ENCODE results near the gene DMWD. TPM values are rescaled to one million over a fixed set of nuclear protein-coding genes. Genes with fewer than 3 reads are reported as not detected.

The DMWD gene
- total RNA-seq, 4 donors from 2014 or later: 4.4 to 103 (median 36.9) TPM

GRCh38 chr19:45742969-45743368 is 49.7 kb downstream of the DMWD start:
- Histone ChIP-seq H3K27me3 (no peaks in the 10 kb centered on the region), H3K9me3 (no peaks in the 10 kb centered on the region), H3K4me1 (no peaks in the 10 kb centered on the region), H3K4me3 (no peak overlapping the region), H3K27ac (no peak overlapping the region), H3K36me3 (no peaks in the 10 kb centered on the region)
- intact Hi-C loops (cut with DNase I; ENCODE audit: low total_unique reads): no loop called here
- no peak for TF ChIP-seq CTCF (IDR thresholded peaks at IDR 0.05)
- no peak for TF ChIP-seq POLR2A (IDR thresholded peaks at IDR 0.05)
- DNase-seq: no peak

GRCh38 chr19:45739498-45740439 is 52.9 kb downstream of the DMWD start:
- H3K27me3 ChIP-seq: no peaks in the 10 kb centered on the region
- intact Hi-C loops (cut with DNase I; ENCODE audit: low total_unique reads): no loop called here
- no peak overlapping the region for H3K4me3 ChIP-seq
- H3K27ac ChIP-seq: no peak overlapping the region
- no peaks in the 10 kb centered on the region for H3K4me1 ChIP-seq
- no peak for TF ChIP-seq CTCF (IDR thresholded peaks at IDR 0.05)
- no peak for TF ChIP-seq POLR2A (IDR thresholded peaks at IDR 0.05)
- no peaks in the 10 kb centered on the region for H3K36me3 ChIP-seq
- no peak for DNase-seq
- no peaks in the 10 kb centered on the region for H3K9me3 ChIP-seq

DNA sequence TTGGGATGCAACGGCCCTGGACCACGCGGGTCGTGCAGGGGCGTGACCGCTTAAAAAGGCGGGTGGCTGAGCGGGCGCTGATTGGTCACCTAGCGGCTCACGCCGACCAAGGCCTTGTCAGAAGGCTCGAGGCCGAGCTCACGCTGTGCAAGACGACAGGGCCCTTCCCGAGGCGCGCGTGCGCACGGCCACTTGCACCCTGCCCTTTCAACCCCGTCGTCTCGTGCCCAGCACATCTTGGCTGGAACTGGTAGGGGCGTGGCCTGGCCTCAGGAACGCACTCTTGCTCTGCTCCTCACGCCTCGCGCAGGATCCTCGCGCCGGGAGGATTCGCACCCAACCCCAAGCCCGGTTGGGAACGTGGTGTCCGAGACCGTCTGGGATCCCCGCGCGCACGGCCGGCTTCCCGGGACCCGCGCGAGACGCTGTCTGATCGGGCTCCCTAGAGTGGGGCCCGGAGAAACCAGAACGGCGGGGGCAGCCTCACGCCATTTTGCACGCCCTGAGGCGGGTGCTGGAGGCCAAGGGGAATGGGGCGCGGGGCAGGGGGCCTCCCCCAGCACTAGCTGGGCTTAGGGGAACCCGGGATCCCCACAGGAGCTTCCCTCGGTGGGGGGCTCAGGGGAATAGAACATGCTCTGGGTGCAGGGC is 59.4 kb downstream of the DMWD start, which contains the start of gene MEIOSIN:
TSS of gene MEIOSIN (plus strand) at position 280 of the 651 bp plus-strand sequence. CDS start 1,938 bp downstream, outside the sequence.
- TF ChIP-seq CTCF (IDR thresholded peaks at IDR 0.05): no peak
- TF ChIP-seq POLR2A (IDR thresholded peaks at IDR 0.05): no peak
- no peaks in the 10 kb centered on the region for H3K9me3 ChIP-seq
- H3K36me3 ChIP-seq: no peaks in the 10 kb centered on the region
- peaks cover 0 to 4% of the 10 kb centered on the region in 2 donors for H3K4me1 ChIP-seq
- H3K4me3 ChIP-seq: no peak within 1 kb of the TSS
- intact Hi-C loops (cut with DNase I; ENCODE audit: low total_unique reads): no loop called here
- no peak for DNase-seq
- no peak within 1 kb of the TSS for H3K27ac ChIP-seq
- no peaks in the 10 kb centered on the region for H3K27me3 ChIP-seq

Other genes starting within 250 kb of the DMWD start
- gene OPA3, start 208.0 kb downstream of the DMWD start, total RNA-seq: 1 to 10 TPM; 2.8 to 9.1 (median 5.1) TPM
- gene GPR4, start 190.6 kb downstream of the DMWD start, total RNA-seq: 10 to 100 TPM in 1 of 4 donors, 1 to 10 TPM in 2, under 1 TPM in 1; 0.62 to 13.5 (median 6.6) TPM
- gene EML2, start 153.4 kb downstream of the DMWD start, total RNA-seq: 10 to 100 TPM in 2 of 4 donors, 1 to 10 TPM in 2; 1.2 to 18.4 (median 11.6) TPM
- gene GIPR, start 124.6 kb downstream of the DMWD start, total RNA-seq: under 1 TPM in 1 of 4 donors, not detected in 3; 0.98 TPM
- gene SNRPD2, start 100.9 kb downstream of the DMWD start, total RNA-seq: 100 to 1,000 TPM in 3 of 4 donors, 10 to 100 TPM in 1; 96.0 to 386 (median 310) TPM
- gene QPCTL, start 100.2 kb downstream of the DMWD start, total RNA-seq: 10 to 100 TPM in 1 of 4 donors, 1 to 10 TPM in 2, not detected in 1; 6.5 to 18.2 (median 9.5) TPM
- gene FBXO46, start 61.9 kb downstream of the DMWD start, total RNA-seq: 10 to 100 TPM in 3 of 4 donors, 1 to 10 TPM in 1; 7.0 to 36.1 (median 15.2) TPM
- gene MEIOSIN, start 59.4 kb downstream of the DMWD start, total RNA-seq: not detected
- 10 to 100 TPM in 2 of 4 donors, 1 to 10 TPM in 2; 4.4 to 48.9 (median 12.5) TPM for gene SIX5, start 23.6 kb downstream of the DMWD start, total RNA-seq
- gene DMPK, start 10.4 kb downstream of the DMWD start, total RNA-seq: 100 to 1,000 TPM in 1 of 4 donors, 10 to 100 TPM in 3; 15.3 to 211 (median 43.8) TPM
- under 1 TPM in 2 of 4 donors, not detected in 2; 0.14 to 0.40 TPM for gene RSPH6A, start 22.5 kb upstream of the DMWD start, total RNA-seq
- 10 to 100 TPM; 32.0 to 72.6 (median 46.4) TPM for gene SYMPK, start 70.3 kb upstream of the DMWD start, total RNA-seq
- gene FOXA3, start 71.5 kb upstream of the DMWD start, total RNA-seq: not detected
- 10 to 100 TPM in 3 of 4 donors, 1 to 10 TPM in 1; 8.2 to 38.4 (median 23.3) TPM for gene IRF2BP1, start 93.3 kb upstream of the DMWD start, total RNA-seq
- gene MYPOP, start 109.8 kb upstream of the DMWD start, total RNA-seq: 10 to 100 TPM in 1 of 4 donors, 1 to 10 TPM in 2, under 1 TPM in 1; 0.62 to 13.2 (median 2.8) TPM
- gene NANOS2, start 121.9 kb upstream of the DMWD start, total RNA-seq: not detected
- gene NOVA2, start 181.0 kb upstream of the DMWD start, total RNA-seq: 10 to 100 TPM in 1 of 4 donors, 1 to 10 TPM in 3; 1.5 to 17.6 (median 2.4) TPM
- gene CCDC61, start 202.6 kb upstream of the DMWD start, total RNA-seq: 10 to 100 TPM in 2 of 4 donors, 1 to 10 TPM in 2; 1.2 to 21.5 (median 10.1) TPM
- gene PGLYRP1, start 230.2 kb upstream of the DMWD start, total RNA-seq: not detected
- not detected for gene IGFL4, start 248.2 kb upstream of the DMWD start, total RNA-seq

Measured in uterus (tissue), 4 donors.